K562 (cell line): ENCODE results near the gene LCE1F. TPM values are rescaled to one million over a fixed set of nuclear protein-coding genes. Genes with fewer than 3 reads are reported as not detected.

Experiments
- ATAC-seq: fragments of 200-7000 bp; cut with Tn5 transposase; 3 replicates; pipeline ENCODE4 v1.9.1; 2020; ENCODE audit warnings: moderate library complexity
- BruUV-seq: library from RNA; stranded (reverse); fragments of 400-500 nt; replicated peaks from 2 replicates; lab custom pipeline; 2021; lab: Mats Ljungman, UMichigan
- CTCF ChIA-PET: fragments of 300-600 bp; formaldehyde crosslinking; extraction: SDS; loops from one replicate; lab custom pipeline; 2021; ENCODE audit warnings: low intra/inter-chr PET ratio; lab: Yijun Ruan, JAX
- POLR2A ChIA-PET: fragments of 300-600, 350-650 bp; sonication (Branson Sonifier 250); formaldehyde crosslinking; extraction: SDS; loops from one replicate; lab custom pipeline; 2021; ENCODE audit warnings: antibody characterized with exemption, inconsistent platforms; lab: Yijun Ruan, JAX
- DNase-seq, 4 experiments: peaks; one replicate each; pipeline versions ENCODE4 v3.0.0 to v3.0.0-alpha.2; 2011 to 2018; ENCODE audit warnings: low spot score in 3 of 4, mixed read lengths in 3 of 4; ENCODE audit errors: extremely low read depth in 1 of 4
- FAIRE-seq: peaks from 2 replicates; lab custom pipeline; 2011; peaks lifted over from hg19 to GRCh38; lab: Jason Lieb, UNC
- H2AFZ ChIP-seq: 2 replicates; pipeline ENCODE4 v1.6.0; 2011; ENCODE audit warnings: low read depth, low read length, control low read depth, inconsistent platforms
- H3K27ac ChIP-seq: fragments of 200-600 bp; 3 replicates; pipeline ENCODE4 v1.8.0; 2011; ENCODE audit warnings: low read depth, mild to moderate bottlenecking, control low read depth, inconsistent platforms, low read length, moderate library complexity, mixed read lengths; ENCODE audit errors: extremely low read depth
- H3K27me3 ChIP-seq, 2 experiments: fragments of 300-600 bp in 1 of 2; 2 replicates in 1 of 2; 3 replicates in 1 of 2; pipeline versions ENCODE4 v1.6.0 to v1.8.0; 2011; ENCODE audit warnings: inconsistent platforms in 2 of 2, low read length in 2 of 2, mild to moderate bottlenecking in 1 of 2, mixed read lengths in 1 of 2, moderate library complexity in 1 of 2; ENCODE audit not compliant: control insufficient read depth in 2 of 2, insufficient read depth in 2 of 2
- H3K36me3 ChIP-seq: fragments of 300-600 bp; 3 replicates; pipeline ENCODE4 v1.8.0; 2011; ENCODE audit warnings: mild to moderate bottlenecking, low read length, inconsistent platforms; ENCODE audit not compliant: control insufficient read depth, insufficient read depth
- H3K4me1 ChIP-seq, 2 experiments: fragments of 200-600 bp in 1 of 2; replicated peaks in 1 of 2; 2 replicates in 1 of 2; 3 replicates in 1 of 2; pipeline versions ENCODE4 v1.5.1 to v1.8.0; 2011; ENCODE audit warnings: inconsistent platforms in 2 of 2, low read length in 2 of 2, mild to moderate bottlenecking in 1 of 2, mixed read lengths in 1 of 2, moderate library complexity in 1 of 2; ENCODE audit not compliant: control insufficient read depth in 2 of 2, insufficient read depth in 2 of 2
- H3K4me2 ChIP-seq: 2 replicates; pipeline ENCODE4 v1.6.1; 2011; ENCODE audit warnings: low read length, control low read depth, inconsistent platforms, mixed read lengths; ENCODE audit not compliant: insufficient read depth
- H3K4me3 ChIP-seq: fragments of 200-600 bp; sonication (generic), shearing (Covaris generic); 2 replicates; pipeline ENCODE4 v1.5.1; 2016; ENCODE audit warnings: control low read depth, inconsistent platforms
- H3K79me2 ChIP-seq: fragments of 200-600 bp; 3 replicates; pipeline ENCODE4 v1.8.0; 2011; ENCODE audit warnings: low read length, inconsistent platforms; ENCODE audit not compliant: control insufficient read depth, insufficient read depth
- H3K9ac ChIP-seq, 2 experiments: 2 replicates each; pipeline versions ENCODE4 v1.6.0 to v1.6.1; 2011; ENCODE audit warnings: low read depth in 2 of 2, low read length in 2 of 2, control low read depth in 1 of 2, inconsistent platforms in 1 of 2, mild to moderate bottlenecking in 1 of 2, mixed read lengths in 1 of 2; ENCODE audit not compliant: insufficient read depth in 1 of 2
- H3K9me1 ChIP-seq: one replicate; pipeline ENCODE4 v1.6.0; 2011; ENCODE audit warnings: inconsistent platforms, mild to moderate bottlenecking, low read length, moderate library complexity; ENCODE audit not compliant: control insufficient read depth, insufficient read depth
- H3K9me3 ChIP-seq: replicated peaks from 2 replicates; pipeline ENCODE4 v1.5.1; 2011; ENCODE audit warnings: low read depth, low read length, inconsistent platforms; ENCODE audit not compliant: control insufficient read depth, insufficient read depth
- H4K20me1 ChIP-seq: replicated peaks from 2 replicates; pipeline ENCODE4 v1.6.1; 2011; ENCODE audit warnings: low read length, inconsistent platforms, mixed read lengths; ENCODE audit not compliant: control insufficient read depth, insufficient read depth
- BDP1 ChIP-seq: IDR thresholded peaks from 3 replicates; pipeline ENCODE4 v1.6.1; 2011; ENCODE audit not compliant: insufficient read length, insufficient read depth
- MTF1 ChIP-seq: fragments of 250-450 bp; sonication (Bioruptor Pico); IDR thresholded peaks from 2 replicates; pipeline ENCODE4 v1.9.0; 2021; ENCODE audit warnings: moderate library complexity, mild to moderate bottlenecking, inconsistent platforms, borderline replicate concordance
- NKRF ChIP-seq: fragments of 450-650 bp; IDR thresholded peaks from 2 replicates; pipeline ENCODE4 v1.6.1; 2016; ENCODE audit warnings: borderline replicate concordance
- NONO ChIP-seq, 2 experiments: fragments of 200-400 bp in 1 of 2; fragments of 450-650 bp in 1 of 2; formaldehyde crosslinking in 1 of 2; IDR thresholded peaks; 2 replicates each; pipeline ENCODE4 v1.6.1; 2017; ENCODE audit warnings: low read depth in 2 of 2, mild to moderate bottlenecking in 2 of 2, moderate library complexity in 2 of 2, low read length in 1 of 2
- SMAD4 ChIP-seq: fragments of 250-450 bp; sonication (Bioruptor Pico); conservative IDR thresholded peaks from 2 replicates; pipeline ENCODE4 v1.8.0; 2021; ENCODE audit warnings: inconsistent platforms, mild to moderate bottlenecking, moderate library complexity
- USF1 ChIP-seq: sonication (generic); formaldehyde crosslinking; IDR thresholded peaks from 2 replicates; pipeline ENCODE4 v1.9.0; 2022; ENCODE audit warnings: mild to moderate bottlenecking, missing genetic modification reagents
- ZNF165 ChIP-seq: fragments of 250-450 bp; sonication (Bioruptor Pico); IDR thresholded peaks from 2 replicates; pipeline ENCODE4 v1.4.0; 2020; ENCODE audit warnings: borderline replicate concordance
- ZNF277 ChIP-seq: fragments of 250-450 bp; sonication (Bioruptor Pico); IDR thresholded peaks from 2 replicates; pipeline ENCODE4 v1.8.0; 2022; ENCODE audit warnings: inconsistent platforms, mild to moderate bottlenecking, moderate library complexity, borderline replicate concordance
- ZNF431 ChIP-seq: sonication (generic); formaldehyde crosslinking; IDR thresholded peaks from 2 replicates; pipeline ENCODE4 v1.8.0; 2022; ENCODE audit warnings: mild to moderate bottlenecking, missing genetic modification reagents
- WGBS: fragments of 100-300 bp; shearing (Covaris generic); methylation state at CpG from one replicate; pipeline ENCODE4 v1.1.6; 2016; ENCODE audit warnings: low coverage, mixed read lengths; ENCODE audit not compliant: insufficient coverage; ENCODE audit errors: missing lambda C conversion rate; 5-methylcytosine and 5-hydroxymethylcytosine counted together
- in situ Hi-C: fragments of 300-500 bp; cut with MboI; formaldehyde crosslinking; loops from 4 replicates; pipeline ENCODE4 v1.15.0; 2018; ENCODE audit warnings: inconsistent platforms, mixed read lengths
- intact Hi-C: fragments of 100-400 bp; cut with micrococcal nuclease; formaldehyde crosslinking; loops from 2 replicates; pipeline ENCODE4 v1.14.2; 2022
- polyA plus RNA-seq, 8 experiments: library from polyadenylated mRNA; depleted of rRNA in 4 of 8; stranded (reverse) in 5 of 8; unstranded in 3 of 8; fragments of >200 nt; fragmentation: Nextera tagmentation in 2 of 8; fragmentation: Illumina TruSeq in 1 of 8; extraction: Ambion mirVana in 2 of 8; extraction: Trizol in 1 of 8; gene quantifications; 2 replicates each; pipeline versions ENCODE4 v1.2.1 to v1.2.3, GENCODE V29; 2011 to 2014; ENCODE audit warnings: inconsistent platforms in 1 of 8, missing spikeins in 1 of 8
- total RNA-seq, 7 experiments: library from RNA; depleted of rRNA in 6 of 7; stranded (reverse); fragments of >200 nt in 6 of 7; fragmentation: Illumina TruSeq in 2 of 7; extraction: Trizol in 2 of 7; gene quantifications; 2 replicates each; pipeline versions ENCODE4 v1.2.1 to v1.2.3, GENCODE V29; 2011 to 2021; ENCODE audit warnings: low replicate concordance in 1 of 7

LCE1F gene
- total and polyA plus RNA-seq, 9 of the 15 experiments (the other 6 are each of a cell fraction or from before 2014, with no cell fraction given): not detected

- 0% methylated on average over 8 of the region's 8 CpGs for WGBS
- no peak overlapping the region for H3K4me2 ChIP-seq
- no peaks in the 10 kb centered on the region for H3K9me1 ChIP-seq
- peaks cover 0 to 19% of the 10 kb centered on the region in 2 experiments; a peak in 2 of 5 replicates for H3K27me3 ChIP-seq
- POLR2A ChIA-PET: interaction anchor here (0.6 kb wide), 1 partner anchor 25 kb away, joined by 4 read pairs; no protein-coding TSS in a partner anchor
- H4K20me1 ChIP-seq: peaks cover 3% of the 10 kb centered on the region; the same call in 1 of the 2 replicates
- FAIRE-seq (no peak), DNase-seq (no peak)
- no peak overlapping the region for H3K4me3 ChIP-seq
- intact Hi-C loops: no loop called here
- no peaks in the 10 kb centered on the region; a peak in 1 of 5 replicates for H3K4me1 ChIP-seq
- H3K36me3 ChIP-seq: no peaks in the 10 kb centered on the region
- no peak overlapping the region for H2AFZ ChIP-seq
- H3K79me2 ChIP-seq: no peaks in the 10 kb centered on the region
- H3K9me3 ChIP-seq: no peaks in the 10 kb centered on the region
- no peak overlapping the region for H3K27ac ChIP-seq
- in situ Hi-C loops: no loop called here
- no TSS peak for BruUV-seq
- no peak overlapping the region for H3K9ac ChIP-seq
- TF ChIP-seq MTF1 (no peak), ZNF431 (CRISPR knock-in tag) (no peak), BDP1 (no peak), ZNF277 (CRISPR knock-in tag) (no peak), NONO (IDR thresholded peaks at IDR 0.05; ENCODE audit: low read depth in 2 of 2, low read length in 1 of 2) (no peak), NKRF (no peak), SMAD4 (CRISPR knock-in tag) (no peak), USF1 (CRISPR knock-in tag) (no peak), ZNF165 (CRISPR knock-in tag) (no peak)
- TF ChIP-seq, all 486 proteins: peak for 0
- CTCF ChIA-PET: no interaction called here
- no peak for ATAC-seq
Observed at GRCh38 chr1:152759453-152760173, 15.3 kb upstream of the LCE1F start.
